ENCODE measurements around the gene NPAS1.

GRCh38 chr19:47049307-47049700 lies 29.7 kb downstream of the NPAS1 start:
- TF ChIP-seq CTCF (IDR thresholded peaks at IDR 0.05; ENCODE audit: poor library complexity), result no peak
- no peak for TF ChIP-seq EZH2 (IDR thresholded peaks at IDR 0.05; ENCODE audit: borderline replicate concordance)
